ENCODE results near the gene DUSP1. TPM values are rescaled to one million over a fixed set of nuclear protein-coding genes. Genes with fewer than 3 reads are reported as not detected.
"Not testable (repeated sequence)": the region's sequence is repeated elsewhere in the genome, so short reads cannot be mapped to it uniquely, and the experiment has no call there.

DUSP1 gene
- total RNA-seq, 6 donors from 2014 or later = 568 to 1,492 (median 904) TPM

DNA sequence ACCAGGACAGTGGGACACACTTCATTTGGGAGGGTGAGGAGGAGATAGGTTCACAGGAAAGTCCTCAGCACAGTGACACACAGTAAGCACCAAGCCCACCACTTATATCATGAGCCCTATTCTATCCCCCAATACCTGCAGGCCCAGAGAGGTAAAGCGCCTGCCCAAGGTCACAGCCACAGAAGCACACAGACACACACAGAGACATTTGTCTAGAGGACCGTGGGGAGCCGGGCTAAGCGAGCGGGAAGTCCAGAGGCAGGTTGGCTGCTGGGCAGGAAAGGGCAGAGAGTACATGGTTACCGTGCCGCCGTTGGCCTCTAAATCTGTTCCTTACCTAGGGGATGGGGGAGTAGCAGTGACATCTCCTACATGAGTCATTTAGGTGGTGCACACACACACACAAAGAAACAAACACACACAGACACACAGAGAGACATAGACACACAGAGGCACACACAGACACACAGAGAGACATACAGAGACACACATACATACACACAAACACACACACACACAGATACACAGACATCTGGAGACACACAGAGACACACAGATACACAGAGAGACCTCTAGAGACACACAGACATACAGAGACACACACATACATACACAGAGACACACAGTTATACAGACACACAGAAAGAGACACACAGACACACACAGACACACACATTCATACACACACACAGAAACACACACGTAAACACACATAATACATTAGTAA, 15.9 kb upstream of the DUSP1 start:
- DNase-seq = no peak

DNA sequence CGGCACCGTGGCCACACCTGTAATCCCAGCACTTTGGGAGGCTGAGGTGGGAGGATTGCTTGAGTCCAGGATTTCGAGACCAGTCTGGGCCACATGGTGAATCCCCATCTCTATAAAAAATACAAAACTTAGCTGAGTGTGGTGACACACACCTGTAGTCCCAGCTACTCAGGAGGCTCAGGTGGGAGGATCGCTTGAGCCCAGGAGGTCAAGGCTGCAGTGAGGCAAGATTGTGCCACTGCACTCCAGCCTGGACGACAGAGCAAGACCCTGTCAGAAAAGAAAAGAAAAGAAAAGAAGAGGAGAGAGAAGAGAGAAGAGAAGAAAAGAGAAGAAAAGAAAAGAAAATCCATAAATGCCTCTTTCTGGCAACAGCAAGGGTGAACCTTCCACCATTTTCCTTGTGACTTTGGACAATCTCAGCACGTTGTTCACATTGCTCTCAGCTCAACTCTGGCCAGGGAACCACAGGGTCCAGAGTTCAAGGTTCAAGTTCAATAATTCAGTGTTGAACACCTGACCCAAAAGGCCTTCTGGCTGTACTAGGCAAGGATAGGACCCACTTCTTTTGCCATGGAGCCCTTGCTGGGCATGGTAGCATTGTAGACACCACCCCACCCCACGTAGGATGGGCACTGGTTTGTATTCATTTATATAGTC, 14.6 kb upstream of the DUSP1 start:
- TF ChIP-seq POLR2AphosphoS5 (IDR thresholded peaks at IDR 0.05) (no peak), EP300 (IDR thresholded peaks at IDR 0.05) (no peak), POLR2A (IDR thresholded peaks at IDR 0.05) (no peak)
- TF ChIP-seq, protein P1, sequence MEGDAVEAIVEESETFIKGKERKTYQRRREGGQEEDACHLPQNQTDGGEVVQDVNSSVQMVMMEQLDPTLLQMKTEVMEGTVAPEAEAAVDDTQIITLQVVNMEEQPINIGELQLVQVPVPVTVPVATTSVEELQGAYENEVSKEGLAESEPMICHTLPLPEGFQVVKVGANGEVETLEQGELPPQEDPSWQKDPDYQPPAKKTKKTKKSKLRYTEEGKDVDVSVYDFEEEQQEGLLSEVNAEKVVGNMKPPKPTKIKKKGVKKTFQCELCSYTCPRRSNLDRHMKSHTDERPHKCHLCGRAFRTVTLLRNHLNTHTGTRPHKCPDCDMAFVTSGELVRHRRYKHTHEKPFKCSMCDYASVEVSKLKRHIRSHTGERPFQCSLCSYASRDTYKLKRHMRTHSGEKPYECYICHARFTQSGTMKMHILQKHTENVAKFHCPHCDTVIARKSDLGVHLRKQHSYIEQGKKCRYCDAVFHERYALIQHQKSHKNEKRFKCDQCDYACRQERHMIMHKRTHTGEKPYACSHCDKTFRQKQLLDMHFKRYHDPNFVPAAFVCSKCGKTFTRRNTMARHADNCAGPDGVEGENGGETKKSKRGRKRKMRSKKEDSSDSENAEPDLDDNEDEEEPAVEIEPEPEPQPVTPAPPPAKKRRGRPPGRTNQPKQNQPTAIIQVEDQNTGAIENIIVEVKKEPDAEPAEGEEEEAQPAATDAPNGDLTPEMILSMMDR (IDR thresholded peaks at IDR 0.05) = no peak

More for the DNA sequence above, 15.9 kb upstream of the DUSP1 start:
- WGBS, 2 donors = 90 to 95% methylated on average over 9 of the region's 9 CpGs
- Histone ChIP-seq H3K27ac (peak overlapping the region in 3 of 4 donors; percentile 44 to 87 (median 75)), H3K4me3 (no peak overlapping the region), H3K9me3 (no peaks in the 10 kb centered on the region), H3K4me1 (peaks cover 26 to 41% (median 32%) of the 10 kb centered on the region in 4 donors), H3K27me3 (no peaks in the 10 kb centered on the region), H3K36me3 (no peaks in the 10 kb centered on the region)
- TF ChIP-seq POLR2A (IDR thresholded peaks at IDR 0.05) = no peak
- TF ChIP-seq, protein P1 (IDR thresholded peaks at IDR 0.05) = no peak
- no peak for TF ChIP-seq EP300 (IDR thresholded peaks at IDR 0.05)
- no peak for TF ChIP-seq POLR2AphosphoS5 (IDR thresholded peaks at IDR 0.05)
- ATAC-seq (ENCODE audit: low FRiP score in 2 of 2) = no peak

DNA sequence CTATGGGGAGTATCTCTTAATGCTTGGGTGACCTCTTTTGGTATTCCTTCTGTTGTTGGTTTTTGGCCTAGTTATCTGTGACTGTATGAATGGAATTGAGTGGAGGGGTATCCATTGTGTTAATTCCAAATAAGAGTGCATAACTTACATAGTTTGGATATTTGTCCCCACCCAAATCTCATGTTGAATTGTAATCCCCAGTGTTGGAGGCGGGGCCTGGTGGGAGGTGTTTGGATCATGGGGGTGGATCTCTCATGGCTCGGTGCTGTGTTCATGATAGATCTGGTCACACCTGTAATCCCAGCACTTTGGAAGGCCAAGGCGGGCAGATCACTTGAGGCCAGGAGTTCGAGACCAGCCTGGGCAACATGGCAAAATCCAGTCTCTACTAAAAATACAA, 13.2 kb upstream of the DUSP1 start:
- H3K4me1 ChIP-seq = peaks cover 13 to 19% (median 15%) of the 10 kb centered on the region in 4 donors
- H3K4me3 ChIP-seq; DNase-seq; H3K9me3 ChIP-seq; H3K36me3 ChIP-seq; H3K27me3 ChIP-seq; H3K27ac ChIP-seq; ATAC-seq (ENCODE audit: low FRiP score in 2 of 2): not testable (repeated sequence)
- WGBS, 2 donors = 86 to 92% methylated on average over 3 to 4 of the region's 4 CpGs

More for the DNA sequence above, 14.6 kb upstream of the DUSP1 start:
- Histone ChIP-seq H3K9me3 (no peaks in the 10 kb centered on the region), H3K36me3 (no peaks in the 10 kb centered on the region), H3K27me3 (no peaks in the 10 kb centered on the region), H3K27ac (peak overlapping the region in 1 of 4 donors; percentile 24), H3K4me1 (peaks cover 26 to 33% (median 28%) of the 10 kb centered on the region in 4 donors), H3K4me3 (no peak overlapping the region)
- no peak for DNase-seq
- no peak for ATAC-seq (ENCODE audit: low FRiP score in 2 of 2)
- WGBS, 2 donors = 89% methylated on average over 7 of the region's 7 CpGs

DNA sequence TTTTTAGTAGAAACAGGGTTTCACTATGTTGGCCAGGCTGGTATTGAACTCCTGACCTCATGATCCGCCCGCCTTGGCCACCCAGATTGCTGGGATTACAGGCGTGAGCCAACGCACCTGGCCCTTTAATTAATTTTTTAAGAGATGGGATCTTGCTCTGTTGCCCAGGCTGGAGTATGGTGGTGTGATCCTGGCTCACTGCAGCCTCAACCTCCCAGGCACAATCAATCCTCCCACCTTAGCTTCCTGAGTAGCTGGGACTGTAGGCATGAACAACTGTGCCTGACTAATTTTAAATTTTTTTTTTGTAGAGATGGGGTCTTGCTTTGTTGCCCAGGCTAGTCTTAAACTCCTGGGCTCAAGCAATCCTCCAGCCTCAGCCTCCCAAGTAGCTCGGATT, 12.3 kb upstream of the DUSP1 start:
- H3K4me1 ChIP-seq = peaks cover 8 to 13% (median 10%) of the 10 kb centered on the region in 4 donors
- not testable (repeated sequence) for H3K9me3 ChIP-seq; DNase-seq; H3K27me3 ChIP-seq; ATAC-seq (ENCODE audit: low FRiP score in 2 of 2); H3K27ac ChIP-seq; H3K36me3 ChIP-seq; H3K4me3 ChIP-seq
- WGBS, 2 donors = 97 to 100% methylated on average over 5 of the region's 5 CpGs

DNA sequence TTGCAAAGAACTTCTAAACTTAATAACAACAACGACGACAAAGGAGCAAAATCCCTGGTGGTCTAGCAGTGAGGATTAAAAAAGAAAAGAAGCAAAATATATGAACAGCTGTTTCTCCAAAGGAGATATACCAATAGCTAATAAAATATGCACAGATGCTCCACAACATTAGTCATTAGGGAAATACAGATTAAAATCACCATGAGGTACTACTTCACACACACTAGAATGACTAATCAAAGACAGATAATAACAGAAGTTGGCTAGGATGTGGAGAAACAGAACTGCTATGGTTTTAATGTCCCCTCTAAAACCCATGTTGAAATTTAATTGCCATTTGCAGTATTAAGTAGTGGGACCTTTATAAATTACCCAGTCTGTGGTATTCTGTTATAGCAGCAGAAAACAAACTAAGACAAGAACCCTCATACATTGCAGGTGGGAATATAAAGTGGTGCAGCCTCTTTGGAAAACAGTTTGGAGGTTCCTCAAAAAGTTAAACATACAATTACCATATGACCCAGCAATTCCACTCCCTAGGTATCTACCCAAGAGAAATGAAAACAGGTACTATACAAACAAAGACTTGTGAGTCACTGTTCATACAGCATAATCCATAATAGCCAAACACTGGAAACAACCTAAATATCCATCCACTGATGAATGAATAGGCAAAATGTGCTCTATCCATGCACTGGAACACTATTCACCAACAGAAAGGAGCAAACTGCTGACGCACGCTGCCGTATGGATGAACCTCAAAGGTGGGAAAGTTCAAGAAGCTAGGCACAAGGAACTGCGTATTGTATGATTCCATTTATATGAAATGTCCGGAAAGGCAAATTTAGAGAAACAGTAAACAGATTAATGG, 11.4 kb upstream of the DUSP1 start:
- H3K36me3 ChIP-seq = no peaks in the 10 kb centered on the region
- no peak overlapping the region for H3K27ac ChIP-seq
- peaks cover 11 to 15% (median 13%) of the 10 kb centered on the region in 4 donors for H3K4me1 ChIP-seq
- ATAC-seq (ENCODE audit: low FRiP score in 2 of 2) (no peak), DNase-seq (peak in 1 of 2 donors; percentile 15)
- H3K27me3 ChIP-seq = no peaks in the 10 kb centered on the region
- no peaks in the 10 kb centered on the region for H3K9me3 ChIP-seq
- TF ChIP-seq POLR2AphosphoS5 (IDR thresholded peaks at IDR 0.05) = no peak
- TF ChIP-seq EP300 (IDR thresholded peaks at IDR 0.05) = no peak
- no peak for TF ChIP-seq POLR2A (IDR thresholded peaks at IDR 0.05)
- TF ChIP-seq, protein P1 (IDR thresholded peaks at IDR 0.05) = no peak
- 94 to 95% methylated on average over 7 of the region's 7 CpGs for WGBS, 2 donors
- H3K4me3 ChIP-seq = no peak overlapping the region

Data from upper lobe of left lung (tissue), 6 donors.